H1 (cell line): ENCODE data around the gene GTF2H1. TPM values are rescaled to one million over a fixed set of nuclear protein-coding genes. Genes with fewer than 3 reads are reported as not detected.

Experiments used
- ATF3 ChIP-seq: IDR thresholded peaks from 2 replicates; pipeline ENCODE4 v1.6.1; 2011; ENCODE audit warnings: low read depth, mild to moderate bottlenecking, low read length; ENCODE audit not compliant: insufficient read depth
- MAX ChIP-seq: IDR thresholded peaks from 2 replicates; pipeline ENCODE4 v1.6.1; 2012; ENCODE audit warnings: inconsistent platforms
- RFX5 ChIP-seq: IDR thresholded peaks from 2 replicates; pipeline ENCODE4 v1.6.1; 2011; ENCODE audit warnings: low read depth, low read length, improper control_type of control experiment, borderline replicate concordance
- RXRA ChIP-seq: IDR thresholded peaks from 2 replicates; pipeline ENCODE4 v1.6.1; 2011; ENCODE audit warnings: low read depth, mild to moderate bottlenecking, low read length, moderate library complexity; ENCODE audit not compliant: insufficient read depth
- polyA plus RNA-seq, 7 experiments: library from polyadenylated mRNA; depleted of rRNA in 3 of 7; stranded (reverse) in 5 of 7; unstranded in 2 of 7; fragments of >200 nt in 5 of 7; fragments of 200-250 nt in 2 of 7; gene quantifications; 1 replicate in 5 of 7; 2 replicates in 1 of 7; 4 replicates in 1 of 7; pipeline versions ENCODE4 v1.2.1 to v1.2.3, GENCODE V29; 2011 to 2013; ENCODE audit warnings: missing spikeins in 2 of 7, mixed read lengths in 2 of 7
- total RNA-seq: library from RNA; stranded (reverse); fragmentation: NEBNext Ultra II Directional; extraction: Animal tissue kit (Norgen Biotek cat#: 25700); gene quantifications from 2 replicates; pipeline ENCODE4 v1.2.1, GENCODE V29; 2021

GTF2H1 gene
- total and polyA plus RNA-seq, 2 of the 8 experiments (the other 6 are each of a cell fraction or from before 2014, with no cell fraction given) = 9.1 to 26.3 TPM

GRCh38 chr11:18408558-18409291 is 86.4 kb downstream of the GTF2H1 start (continued):
- no peak for TF ChIP-seq RFX5
- no peak for TF ChIP-seq RXRA
- no peak for TF ChIP-seq MAX
- no peak for TF ChIP-seq ATF3
